Hematopoietic multipotent progenitor cell treated with erythropoietin and hydrocortisone succinate and interleukin-3 and kit ligand, for 17 days (in vitro differentiated cells): Measurements from ENCODE around the gene MAT2B.

Source experiments
- DNase-seq: peaks from one replicate; pipeline ENCODE4 v3.0.0-alpha.2; 2015; ENCODE audit warnings: low spot score

The MAT2B gene

DNA sequence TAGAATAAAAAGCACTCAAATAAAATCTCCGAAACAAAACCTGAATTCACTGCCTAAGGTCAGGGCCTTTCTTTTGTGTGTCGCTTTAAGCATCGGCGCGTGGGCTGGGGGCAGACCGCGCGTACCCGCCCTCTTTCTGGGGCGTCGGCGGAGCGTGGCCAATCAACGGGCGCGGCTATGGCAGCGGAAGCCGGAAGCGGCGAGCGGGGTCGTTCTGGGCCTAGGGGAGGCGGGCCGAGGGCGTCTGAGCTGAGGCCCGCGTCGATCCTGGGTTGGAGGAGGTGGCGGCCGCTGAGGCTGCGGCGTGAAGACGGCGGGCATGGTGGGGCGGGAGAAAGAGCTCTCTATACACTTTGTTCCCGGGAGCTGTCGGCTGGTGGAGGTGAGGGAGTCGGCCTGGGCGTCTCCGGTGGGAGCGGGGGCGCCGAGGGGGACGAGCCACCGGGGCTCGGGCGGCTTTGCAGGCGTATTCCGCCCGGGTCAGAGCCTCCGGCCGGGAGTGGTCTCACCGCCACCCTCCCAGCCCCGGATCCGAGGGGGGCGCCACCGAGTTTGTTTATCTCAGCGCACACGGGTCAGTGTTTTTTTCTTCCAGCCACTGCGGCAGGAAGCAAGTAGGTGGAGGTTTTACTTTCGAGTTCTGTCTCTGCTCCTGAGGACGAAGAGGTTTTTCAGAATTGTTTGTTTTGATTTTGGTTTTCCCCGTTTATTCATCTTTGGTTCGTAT is at the start of gene MAT2B:
Gene MAT2B (plus strand): TSS at position 252 of the 727 bp plus-strand sequence. CDS start 68 bp downstream, at position 320.
- DNase-seq = peak; percentile 94

GRCh38 chr5:163456029-163456589 is 49.3 kb upstream of the MAT2B start:
- DNase-seq = no peak

DNA sequence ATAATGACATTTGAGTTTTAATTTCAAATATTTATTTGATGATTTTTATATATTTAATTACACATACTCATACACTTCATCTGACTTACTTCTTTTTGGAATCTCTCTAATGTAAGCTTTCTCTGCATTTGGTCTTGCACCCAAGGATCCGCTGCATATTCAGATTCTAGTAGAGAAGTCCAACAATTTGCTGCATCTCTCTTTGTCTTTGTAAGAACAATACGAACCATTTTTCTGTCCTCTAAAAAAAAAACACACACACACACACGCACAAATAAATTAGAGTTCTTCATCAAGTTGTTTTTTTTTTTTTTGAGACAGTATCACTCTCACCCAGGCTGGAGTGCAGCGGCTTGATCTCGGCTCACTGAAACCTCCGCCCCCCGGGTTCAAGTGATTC is 48.6 kb upstream of the MAT2B start:
- DNase-seq = no peak

- no peak for DNase-seq
Measured at GRCh38 chr5:163458778-163459385, 46.5 kb upstream of the MAT2B start.

GRCh38 chr5:163459462-163459818 is 46.0 kb upstream of the MAT2B start:
- no peak for DNase-seq

DNA sequence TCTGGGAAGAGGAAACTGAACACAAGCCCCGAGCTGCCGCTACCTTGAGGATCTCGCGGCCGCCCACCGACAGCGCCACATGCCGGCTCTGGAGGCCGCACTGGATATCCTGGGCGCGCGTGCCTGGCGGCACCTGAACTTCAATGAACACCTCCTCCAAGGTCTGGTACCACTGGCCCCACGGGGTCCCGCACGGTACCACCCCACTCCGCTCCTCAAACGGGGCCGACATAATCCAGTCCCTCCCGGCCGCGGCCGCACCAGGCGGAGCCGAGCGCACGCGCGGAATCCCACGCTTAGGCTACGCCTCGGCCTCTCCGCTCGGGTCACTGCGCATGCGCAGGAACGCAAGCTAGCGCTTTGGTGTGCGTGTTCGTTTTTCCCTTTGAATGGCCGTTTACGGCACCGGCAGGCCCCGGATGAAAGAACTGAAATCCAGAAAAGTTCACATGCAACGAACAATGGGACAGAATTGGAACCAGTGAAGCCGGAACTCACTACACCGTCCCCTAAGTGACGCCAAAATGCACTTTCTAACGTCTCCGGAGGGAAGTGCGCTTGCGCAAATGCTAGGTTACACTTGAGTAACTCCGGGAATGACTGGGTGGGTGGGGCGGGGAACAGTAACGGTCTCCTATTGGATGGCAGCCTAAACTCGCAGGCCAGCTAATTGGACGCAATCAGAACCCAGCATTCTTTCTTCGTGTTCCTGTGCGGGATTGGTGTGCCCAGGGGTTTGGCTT is 45.4 kb upstream of the MAT2B start, which contains the start of gene NUDCD2:
Gene NUDCD2 (minus strand): TSS at position 284 of the 743 bp plus-strand sequence. CDS start 52 bp downstream, at position 232.
- DNase-seq = peak; percentile 99

- DNase-seq = no peak
Measured at GRCh38 chr5:163460562-163461171, 44.8 kb upstream of the MAT2B start, which contains the start of gene HMMR. TSS of gene HMMR (plus strand) at chr5:163460632. CDS start at chr5:163460693, 61 bp downstream.

DNA sequence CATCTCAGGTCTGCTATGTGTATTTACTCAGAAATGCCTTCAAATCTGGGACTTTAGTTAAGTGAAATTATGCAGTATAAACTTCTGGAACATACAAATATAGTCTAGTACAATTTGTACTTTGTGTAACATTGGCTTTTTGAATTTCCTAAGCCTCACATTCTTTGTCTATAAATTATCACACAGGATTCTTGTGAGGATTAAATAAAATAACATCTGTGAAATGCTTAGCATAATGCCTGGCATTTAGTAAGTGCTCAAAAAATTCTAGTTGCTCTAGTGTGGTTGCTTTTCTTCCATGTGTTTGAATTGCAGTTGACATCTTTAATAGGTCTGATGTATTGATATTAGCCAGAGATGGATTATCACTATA is 42.4 kb upstream of the MAT2B start:
- DNase-seq = no peak

GRCh38 chr5:163467682-163468081 is 37.7 kb upstream of the MAT2B start:
- DNase-seq = no peak

DNA sequence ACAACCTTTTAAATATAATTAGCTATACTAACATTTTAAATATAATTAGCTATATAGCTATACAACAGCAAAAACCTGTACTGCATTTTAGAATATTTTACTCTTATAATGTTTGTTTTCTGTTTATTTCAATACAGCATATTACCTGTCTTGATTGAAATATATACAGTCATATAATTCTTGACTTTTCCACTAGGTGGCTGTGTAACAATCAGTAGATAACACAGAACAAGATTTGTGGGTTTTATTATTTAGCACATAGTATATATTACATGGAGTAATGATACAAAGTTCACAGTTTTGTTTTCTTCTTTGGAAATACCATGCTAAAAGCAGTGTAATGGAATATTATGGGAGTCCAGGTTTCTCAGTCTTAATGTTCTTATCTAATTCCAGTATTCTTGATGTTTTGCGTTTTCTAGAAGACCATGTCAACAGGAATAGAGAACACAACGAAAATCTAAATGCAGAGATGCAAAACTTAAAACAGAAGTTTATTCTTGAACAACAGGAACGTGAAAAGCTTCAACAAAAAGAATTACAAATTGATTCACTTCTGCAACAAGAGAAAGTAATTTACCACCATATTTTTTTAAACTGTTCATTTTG is 31.7 kb upstream of the MAT2B start:
- DNase-seq = peak; percentile 31

DNA sequence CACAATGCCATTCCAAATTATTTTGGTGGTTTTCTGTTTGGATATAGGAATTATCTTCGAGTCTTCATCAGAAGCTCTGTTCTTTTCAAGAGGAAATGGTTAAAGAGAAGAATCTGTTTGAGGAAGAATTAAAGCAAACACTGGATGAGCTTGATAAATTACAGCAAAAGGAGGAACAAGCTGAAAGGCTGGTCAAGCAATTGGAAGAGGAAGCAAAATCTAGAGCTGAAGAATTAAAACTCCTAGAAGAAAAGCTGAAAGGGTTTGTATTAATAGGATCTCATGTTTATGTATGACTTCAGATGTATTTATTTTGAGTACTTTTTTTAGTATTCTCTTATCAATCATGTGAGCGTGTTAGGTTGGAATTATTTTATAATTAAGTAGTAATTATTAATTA is 30.0 kb upstream of the MAT2B start:
- no peak for DNase-seq

DNA sequence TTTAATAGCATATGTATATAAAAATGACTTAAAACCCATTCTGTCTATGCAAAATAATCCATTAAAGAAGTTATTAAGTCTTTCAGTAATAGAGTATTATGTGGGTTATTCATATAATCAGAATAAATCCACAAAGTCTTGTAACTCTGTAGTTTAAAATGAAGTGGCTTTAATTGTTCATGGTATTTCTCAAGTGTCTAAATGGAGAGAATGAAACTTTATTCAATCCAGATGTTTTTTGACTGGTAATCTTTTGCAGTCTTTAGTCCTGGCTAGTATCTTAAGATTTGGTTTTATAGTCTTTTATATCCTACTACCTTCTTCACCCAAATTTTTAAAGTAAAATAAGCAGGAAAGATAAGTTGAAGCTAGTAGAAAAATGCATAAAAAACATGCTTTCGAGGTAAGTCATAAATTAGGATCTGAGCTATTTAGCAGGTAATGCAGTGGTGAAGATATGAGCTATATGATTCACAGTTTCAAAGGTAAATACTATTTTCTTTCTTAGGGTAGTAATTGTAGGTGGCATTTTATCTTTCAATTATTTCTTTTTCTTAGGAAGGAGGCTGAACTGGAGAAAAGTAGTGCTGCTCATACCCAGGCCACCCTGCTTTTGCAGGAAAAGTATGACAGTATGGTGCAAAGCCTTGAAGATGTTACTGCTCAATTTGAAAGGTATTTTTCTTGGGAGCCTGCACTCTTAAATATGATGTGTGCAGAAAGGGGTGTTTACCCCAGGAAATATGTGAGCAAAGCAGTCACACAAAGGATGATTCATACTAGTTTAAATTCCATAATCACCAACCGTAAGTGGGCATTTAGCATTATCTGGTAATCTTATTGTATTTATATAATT is 27.1 kb upstream of the MAT2B start:
- DNase-seq = no peak

- no peak for DNase-seq
Measured at GRCh38 chr5:163478982-163479271, 26.5 kb upstream of the MAT2B start.

GRCh38 chr5:163489055-163489744 is 16.2 kb upstream of the MAT2B start:
- peak; percentile 36 for DNase-seq

- DNase-seq = no peak
Measured at GRCh38 chr5:163489745-163490075, 15.7 kb upstream of the MAT2B start.

DNA sequence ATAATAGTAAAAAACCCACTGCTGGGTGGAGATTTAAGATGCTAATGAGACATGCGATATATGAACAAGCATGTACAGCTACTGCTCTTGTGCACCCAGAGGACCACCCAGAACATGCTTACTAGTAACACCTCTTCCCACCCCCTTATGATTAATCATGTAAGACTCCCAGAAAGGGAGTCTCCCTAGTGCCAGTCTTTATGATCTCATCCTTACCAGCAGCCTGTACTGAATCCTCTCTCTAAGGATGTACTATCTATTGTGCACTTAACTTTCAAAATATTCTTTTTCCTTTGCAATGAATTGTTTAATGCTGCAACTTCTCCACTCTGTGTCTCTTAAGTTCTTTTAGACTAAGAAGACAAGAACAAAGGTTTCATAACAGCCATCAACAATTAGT is 9.1 kb upstream of the MAT2B start:
- DNase-seq = no peak

DNA sequence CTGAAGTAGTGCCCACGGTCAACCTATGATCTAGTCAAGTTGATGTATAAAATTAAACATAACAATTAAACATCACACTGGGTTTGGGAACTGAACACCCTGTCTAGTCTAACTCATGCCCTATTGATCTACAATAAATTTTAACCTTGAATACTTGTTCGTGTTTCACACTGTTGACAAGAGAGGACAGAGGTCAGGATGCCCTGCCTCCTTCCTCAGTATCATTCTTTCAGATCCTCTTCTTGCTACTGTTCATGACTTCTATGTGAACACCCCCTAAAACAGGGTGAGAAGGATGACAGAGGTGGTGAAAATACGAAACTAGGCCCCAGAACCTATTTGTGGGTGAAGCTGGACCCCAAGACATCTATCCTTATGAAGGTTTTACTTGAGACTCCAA is 8.1 kb upstream of the MAT2B start:
- DNase-seq = no peak

- DNase-seq = no peak
Measured at GRCh38 chr5:163498886-163499285, 6.5 kb upstream of the MAT2B start.

DNA sequence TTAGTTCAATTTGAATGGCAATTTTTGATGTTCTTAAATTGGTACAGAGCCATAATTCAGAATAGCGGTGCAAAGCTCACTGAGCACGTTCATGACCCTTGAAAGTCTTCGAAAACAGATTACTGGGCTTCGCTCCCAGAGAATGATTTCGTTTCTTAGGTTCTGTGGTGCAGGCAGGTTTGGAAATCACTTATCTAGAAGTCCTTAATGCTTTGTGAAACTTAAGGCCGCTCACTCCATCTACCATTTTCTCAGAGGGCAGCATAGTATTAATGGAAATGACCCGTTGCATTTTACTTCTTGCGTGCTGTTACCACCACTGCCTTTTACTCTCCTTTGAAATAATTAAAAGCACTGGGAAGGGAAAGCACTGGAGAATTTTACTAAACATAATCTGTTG is 2.9 kb upstream of the MAT2B start:
- no peak for DNase-seq
